Head of caudate nucleus (tissue), 42 donors: ENCODE measurements around the gene TOMM40L.
A peak's percentile ranks its signal among the peaks of the same experiment; 100 is the strongest.
"Not testable (repeated sequence)": the region's sequence is repeated elsewhere in the genome, so short reads cannot be mapped to it uniquely, and the experiment has no call there.

Experiments
- DNase-seq, 42 donors: peaks; one replicate each; pipeline versions ENCODE4 v3.0.0 to v3.0.0-alpha.2; 2020 to 2021; ENCODE audit warnings: mixed read lengths in 7 of 42
- intact Hi-C: fragments of 100-400 bp; cut with DNase I; formaldehyde crosslinking; loops from one replicate; pipeline ENCODE4 v1.15.0; 2022

Gene TOMM40L

DNA sequence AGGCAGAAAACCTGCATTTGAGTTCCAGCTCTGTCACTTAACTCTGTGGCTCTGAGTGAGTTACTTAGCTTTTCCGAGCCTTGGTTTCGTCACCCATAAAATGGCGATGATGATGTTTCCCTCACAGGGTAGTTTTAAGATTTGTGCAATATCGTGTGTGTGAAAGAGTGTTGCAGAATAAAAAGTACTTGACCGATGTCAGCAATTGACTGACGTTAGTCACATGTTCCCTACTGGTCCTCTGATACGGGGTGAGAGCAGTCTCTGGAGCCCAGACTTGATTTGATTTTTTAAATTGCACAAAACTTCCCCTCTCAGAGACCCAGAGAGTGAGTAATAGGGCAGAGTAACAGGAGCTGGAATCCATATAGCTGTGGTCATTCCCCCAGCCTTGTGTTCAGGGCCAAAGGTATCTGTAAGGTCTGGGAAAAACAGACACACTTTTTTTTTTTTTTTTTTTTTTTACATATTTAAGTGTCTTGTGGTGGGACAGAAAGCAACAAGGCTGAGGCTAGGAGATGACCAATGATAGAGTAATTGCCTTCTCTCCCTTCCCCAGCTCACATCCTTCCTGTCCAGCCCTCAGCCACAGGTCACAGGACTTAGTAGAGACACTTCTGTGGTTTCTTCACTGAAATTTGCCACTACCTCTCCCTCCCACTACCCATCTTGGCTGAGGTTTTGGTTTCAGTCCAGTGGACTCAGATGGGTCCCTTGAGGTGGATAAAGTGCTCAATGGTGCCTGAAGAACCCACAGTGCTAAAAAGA lies 8.7 kb upstream of the TOMM40L start:
- intact Hi-C loops = no loop called here

DNA sequence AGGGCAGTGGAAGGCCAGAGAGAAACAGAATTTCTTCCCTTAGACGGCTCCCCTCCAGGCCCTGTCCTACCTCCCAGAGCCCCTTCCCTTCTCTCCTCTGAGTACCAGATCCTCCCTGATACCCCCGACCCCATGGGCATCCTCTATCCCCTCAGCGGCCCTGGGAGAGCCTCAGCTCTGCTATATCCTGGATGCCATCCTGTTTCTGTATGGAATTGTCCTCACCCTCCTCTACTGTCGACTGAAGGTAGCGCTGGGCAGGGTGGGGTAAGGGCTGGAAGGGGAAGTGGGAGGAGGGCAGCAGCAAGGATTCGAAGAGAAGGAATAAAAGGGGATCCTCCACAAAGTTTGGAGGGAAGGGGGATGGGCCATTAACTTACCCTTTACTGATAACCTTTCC lies 8.0 kb upstream of the TOMM40L start:
- intact Hi-C loops = no loop called here

More for the DNA sequence above, 8.7 kb upstream of the TOMM40L start:
- DNase-seq = peak in 1 of 42 donors; percentile 10

DNA sequence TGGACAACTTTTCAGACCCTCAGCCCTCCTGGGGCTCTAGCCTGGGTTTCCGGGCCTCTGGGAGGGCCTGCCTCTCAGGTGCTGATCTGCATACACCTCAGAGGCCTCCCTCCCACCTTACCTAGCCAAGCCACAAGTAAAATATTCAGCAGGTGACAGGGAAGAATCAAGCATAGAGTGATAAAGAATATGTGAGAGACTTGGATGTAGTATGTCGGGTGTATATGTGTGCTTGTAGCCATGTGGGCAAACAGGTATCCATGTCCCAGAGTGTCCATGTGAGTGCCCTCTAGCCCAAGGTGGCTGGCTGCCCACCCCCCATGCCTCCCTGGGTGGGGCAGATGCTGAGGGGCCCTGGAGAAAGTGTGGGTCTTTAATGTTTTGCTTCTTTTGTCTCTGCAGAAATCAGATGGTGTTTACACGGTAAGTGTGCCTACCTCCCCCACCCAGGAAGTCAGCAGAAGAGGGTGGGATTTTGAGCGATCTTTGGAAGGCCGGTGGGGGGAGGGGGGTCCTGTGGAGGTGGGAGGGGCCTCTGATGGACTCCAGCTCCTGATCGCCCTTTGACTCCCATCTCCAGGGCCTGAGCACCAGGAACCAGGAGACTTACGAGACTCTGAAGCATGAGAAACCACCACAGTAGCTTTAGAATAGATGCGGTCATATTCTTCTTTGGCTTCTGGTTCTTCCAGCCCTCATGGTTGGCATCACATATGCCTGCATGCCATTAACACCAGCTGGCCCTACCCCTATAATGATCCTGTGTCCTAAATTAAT lies 7.4 kb upstream of the TOMM40L start:
- intact Hi-C loops = no loop called here
- DNase-seq = no peak

More for the DNA sequence above, 8.0 kb upstream of the TOMM40L start:
- DNase-seq = no peak

DNA sequence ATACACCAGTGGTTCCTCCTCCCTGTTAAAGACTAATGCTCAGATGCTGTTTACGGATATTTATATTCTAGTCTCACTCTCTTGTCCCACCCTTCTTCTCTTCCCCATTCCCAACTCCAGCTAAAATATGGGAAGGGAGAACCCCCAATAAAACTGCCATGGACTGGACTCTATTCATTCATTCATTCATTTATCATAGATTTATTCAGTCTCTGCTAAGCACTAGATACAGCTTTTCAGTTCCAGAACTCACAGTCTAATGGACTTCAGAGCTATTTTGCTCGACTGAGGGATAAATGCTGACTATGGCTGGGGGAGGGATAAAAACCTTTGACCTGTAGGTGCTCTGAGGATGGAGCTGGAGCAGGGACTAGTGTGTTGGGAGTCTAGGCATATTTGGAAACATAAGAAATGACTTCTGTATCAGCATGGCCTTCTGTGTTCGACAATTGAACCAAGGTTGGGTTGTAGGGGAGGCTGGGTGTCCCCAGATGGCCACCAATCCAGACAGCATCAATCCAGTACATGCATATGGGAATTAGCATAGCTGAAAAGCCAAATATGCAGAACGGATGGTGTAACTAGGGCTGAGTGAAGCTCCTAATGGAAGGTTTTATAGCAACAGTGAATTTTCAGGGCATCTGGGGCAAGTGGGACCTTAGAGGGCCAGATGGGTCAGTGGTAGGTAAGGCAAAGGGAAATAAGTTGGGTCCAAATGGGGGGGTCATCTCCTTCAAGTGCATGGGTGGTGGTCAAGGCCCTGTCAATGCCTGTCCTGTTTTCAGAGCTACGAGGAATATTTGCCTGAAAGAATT lies 6.6 kb upstream of the TOMM40L start:
- no peak for DNase-seq
- intact Hi-C loops = no loop called here

GRCh38 chr1:161220002-161220401 lies 5.9 kb upstream of the TOMM40L start:
- DNase-seq = no peak
- intact Hi-C loops = no loop called here

DNA sequence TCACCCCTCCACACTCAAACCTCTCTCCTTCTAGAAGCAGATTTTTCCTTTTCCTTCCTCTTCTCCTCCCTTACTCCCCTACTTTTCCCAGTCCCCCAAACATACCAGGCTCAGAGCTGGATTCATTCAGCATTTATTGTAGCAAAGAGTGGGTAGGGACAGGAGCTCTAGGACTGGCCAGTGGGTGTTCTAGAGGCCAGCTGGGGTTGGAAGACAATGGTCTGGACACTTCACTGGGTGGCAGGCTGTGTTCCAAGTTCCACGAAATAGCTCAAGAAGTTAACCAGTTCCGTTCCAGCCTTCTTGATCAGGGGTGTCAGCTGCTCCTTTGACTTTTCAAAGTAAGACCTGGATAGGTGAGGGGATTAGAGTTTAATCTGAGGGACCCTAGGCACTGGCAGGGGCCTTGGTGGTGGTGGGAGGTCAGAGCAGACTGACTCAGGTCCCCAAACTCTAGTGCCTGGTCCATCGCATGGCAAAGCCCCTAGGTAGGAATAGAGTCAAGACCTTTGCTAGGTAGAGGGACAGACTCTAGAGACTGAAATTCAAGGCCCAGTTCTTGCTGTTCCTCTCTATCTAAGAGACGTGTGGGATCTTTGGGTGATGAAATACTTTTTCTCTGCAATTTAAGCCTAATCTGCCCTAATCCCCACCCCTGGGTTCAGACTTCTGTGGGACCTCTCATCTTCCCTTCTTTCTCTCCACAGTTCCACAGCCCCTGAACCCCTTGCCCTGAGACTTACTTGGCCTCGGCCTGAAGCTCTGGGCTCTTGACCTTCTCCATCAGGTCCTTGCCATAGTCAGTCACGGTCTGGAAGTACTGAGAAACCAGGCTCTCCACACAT lies 3.5 kb upstream of the TOMM40L start:
- intact Hi-C loops = no loop called here
- no peak for DNase-seq

GRCh38 chr1:161223805-161224694 lies 1.8 kb upstream of the TOMM40L start:
- DNase-seq = no peak
- intact Hi-C loops = no loop called here

GRCh38 chr1:161224695-161225087 lies 1.2 kb upstream of the TOMM40L start:
- intact Hi-C loops = loop anchor here (5.0 kb wide), 3 partner anchors 68 to 163 kb away; partner anchors contain the start of gene SDHC
- not testable (repeated sequence) for DNase-seq

DNA sequence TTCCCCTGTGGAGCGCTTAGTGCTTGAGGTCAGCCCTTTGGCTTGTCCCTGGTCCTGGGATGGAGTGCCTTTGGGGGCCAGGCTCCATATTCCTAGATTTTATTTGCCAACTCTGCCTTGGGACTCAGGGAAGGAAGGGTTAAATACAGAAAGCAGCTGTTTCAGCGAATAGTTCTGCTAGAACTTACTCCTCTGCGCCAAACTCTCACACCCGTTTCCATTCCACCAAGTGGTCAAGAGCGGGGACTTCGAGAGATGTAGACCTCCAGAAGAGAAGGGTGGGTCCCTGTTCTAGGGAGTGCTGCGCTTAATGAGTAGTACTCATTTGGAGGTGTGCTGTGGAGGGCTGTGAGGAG lies 704 bp upstream of the TOMM40L start:
- no peak for DNase-seq

DNA sequence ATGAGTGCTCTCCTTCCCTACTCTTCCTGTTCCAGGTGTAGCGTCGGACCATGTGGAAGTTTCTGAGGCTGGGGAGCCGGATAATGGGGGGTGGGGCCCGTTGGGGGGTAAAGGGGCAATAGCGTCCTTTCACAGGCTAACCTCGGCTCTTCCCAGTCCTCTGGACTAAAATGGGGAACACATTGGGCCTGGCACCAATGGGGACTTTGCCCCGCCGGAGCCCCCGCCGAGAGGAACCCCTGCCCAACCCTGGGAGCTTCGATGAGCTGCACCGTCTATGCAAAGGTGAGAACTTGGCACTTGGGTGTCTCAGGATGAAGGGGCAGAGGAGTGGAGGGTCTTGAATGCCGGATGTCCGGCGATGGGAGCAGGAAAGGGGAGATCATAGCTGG lies 456 bp downstream of the TOMM40L start:
- intact Hi-C loops = loop anchor here (2.0 to 5.0 kb wide), 4 partner anchors 24 to 161 kb away; partner anchors contain the start of genes NDUFS2 and SDHC
- peak in 2 of 42 donors; percentile 19 to 25 for DNase-seq

More for the DNA sequence above, 704 bp upstream of the TOMM40L start:
- intact Hi-C loops = loop anchor here (5.0 kb wide), 3 partner anchors 67 to 162 kb away; partner anchors contain the start of gene SDHC

DNA sequence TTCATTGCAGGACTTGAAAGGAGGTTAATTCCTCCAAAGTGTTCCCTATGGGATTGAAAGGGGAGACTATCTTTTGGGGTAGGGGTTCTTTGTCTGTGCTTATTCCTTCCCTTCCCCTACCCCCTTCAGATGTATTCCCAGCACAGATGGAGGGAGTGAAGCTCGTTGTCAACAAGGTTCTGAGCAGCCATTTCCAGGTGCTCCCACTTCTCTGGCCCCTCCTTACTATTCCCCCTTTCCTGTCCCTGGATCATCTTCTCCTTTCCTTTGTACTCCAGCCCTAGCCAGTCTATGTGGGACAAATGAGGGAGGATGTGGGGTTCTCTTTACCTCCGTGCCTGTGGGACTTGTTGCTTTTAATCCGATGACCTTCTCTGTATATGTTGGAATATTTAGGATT lies 899 bp downstream of the TOMM40L start:
- no peak for DNase-seq
- intact Hi-C loops = loop anchor here (2.0 to 5.0 kb wide), 4 partner anchors 24 to 161 kb away; partner anchors contain the start of genes NDUFS2 and SDHC

DNA sequence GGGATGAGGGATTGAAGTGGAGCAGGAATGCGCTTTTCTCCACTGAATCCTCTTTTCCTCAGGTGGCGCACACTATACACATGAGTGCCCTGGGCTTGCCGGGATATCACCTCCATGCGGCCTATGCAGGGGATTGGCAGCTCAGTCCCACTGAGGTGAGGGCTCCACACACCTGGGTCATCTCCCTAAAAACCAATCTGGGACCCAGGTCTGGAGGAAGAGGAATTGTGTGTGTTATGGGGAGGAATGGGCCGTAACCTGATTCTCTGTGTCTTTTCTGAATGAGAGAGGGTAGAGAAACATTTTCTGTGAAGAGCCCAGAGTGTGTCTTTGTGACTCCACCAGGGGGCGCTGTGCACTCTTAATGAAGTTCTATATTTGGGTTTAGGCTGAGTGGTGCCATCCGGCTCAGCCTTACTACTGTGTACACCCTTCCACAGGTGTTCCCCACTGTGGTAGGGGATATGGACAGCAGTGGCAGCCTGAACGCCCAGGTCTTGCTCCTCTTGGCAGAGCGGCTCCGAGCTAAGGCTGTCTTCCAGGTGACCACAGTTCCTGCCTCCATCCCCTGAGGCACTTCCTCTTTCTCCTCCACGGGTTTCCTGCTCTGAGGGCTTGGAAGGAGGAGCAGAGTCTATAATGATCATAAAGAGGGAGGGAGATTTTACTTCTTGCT lies 1.5 kb downstream of the TOMM40L start:
- intact Hi-C loops = loop anchor here (2.0 to 5.0 kb wide), 4 partner anchors 25 to 160 kb away; partner anchors contain the start of genes NDUFS2 and SDHC
- DNase-seq = peak; percentile 76 to 96 (median 89)

- DNase-seq = no peak
- intact Hi-C loops = loop anchor here (5.0 kb wide), 3 partner anchors 64 to 159 kb away; partner anchors contain the start of gene SDHC
Measured at GRCh38 chr1:161228032-161228431, 2.2 kb downstream of the TOMM40L start.

DNA sequence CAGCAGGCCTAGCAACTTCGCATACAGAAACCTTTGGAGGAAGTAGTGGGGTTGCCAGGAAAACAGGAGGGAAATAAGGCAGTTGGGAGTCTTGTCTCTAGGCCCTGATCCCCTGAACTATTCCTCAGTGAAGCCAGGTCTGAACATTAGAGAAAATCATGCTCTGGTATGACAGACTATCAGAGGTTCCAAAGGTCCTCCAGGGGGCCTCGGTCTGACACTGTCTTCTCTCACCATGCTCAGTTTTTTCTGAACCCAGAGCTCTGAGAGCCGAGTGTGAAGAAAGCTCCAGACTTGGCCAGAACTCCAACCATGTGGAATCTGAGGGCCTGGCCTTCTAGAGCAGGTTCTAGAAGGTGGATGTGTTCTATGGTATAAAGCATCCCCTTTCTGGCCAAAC lies 4.0 kb downstream of the TOMM40L start:
- peak in 1 of 42 donors; percentile 25 for DNase-seq
- intact Hi-C loops = loop anchor here (5.0 kb wide), 3 partner anchors 62 to 157 kb away; partner anchors contain the start of gene SDHC

DNA sequence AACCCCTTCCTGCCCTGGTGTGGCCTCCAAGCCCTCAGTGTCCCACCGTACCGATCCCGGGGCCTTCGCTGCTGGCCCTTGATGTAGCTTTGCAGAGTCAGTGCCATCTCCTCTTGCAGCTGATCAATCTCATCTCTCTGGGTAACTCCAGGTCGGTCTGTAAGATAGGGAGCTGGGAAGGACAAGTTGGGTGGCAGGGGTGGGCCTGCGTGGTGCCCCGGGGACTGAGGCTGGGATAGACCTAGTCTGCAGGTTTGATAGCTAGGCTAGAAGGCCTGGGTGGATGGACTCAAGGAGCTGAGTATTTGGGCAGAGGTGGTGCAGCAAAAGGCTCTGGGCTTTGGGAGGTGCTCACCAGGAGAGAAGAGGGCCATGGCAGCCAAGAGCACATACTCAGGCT lies 4.9 kb downstream of the TOMM40L start:
- intact Hi-C loops = no loop called here
- no peak for DNase-seq

- DNase-seq = no peak
- intact Hi-C loops = no loop called here
Measured at GRCh38 chr1:161233102-161233501, 7.2 kb downstream of the TOMM40L start.
